ENCODE measurements around the gene AHCYL1.

AHCYL1 gene

DNA sequence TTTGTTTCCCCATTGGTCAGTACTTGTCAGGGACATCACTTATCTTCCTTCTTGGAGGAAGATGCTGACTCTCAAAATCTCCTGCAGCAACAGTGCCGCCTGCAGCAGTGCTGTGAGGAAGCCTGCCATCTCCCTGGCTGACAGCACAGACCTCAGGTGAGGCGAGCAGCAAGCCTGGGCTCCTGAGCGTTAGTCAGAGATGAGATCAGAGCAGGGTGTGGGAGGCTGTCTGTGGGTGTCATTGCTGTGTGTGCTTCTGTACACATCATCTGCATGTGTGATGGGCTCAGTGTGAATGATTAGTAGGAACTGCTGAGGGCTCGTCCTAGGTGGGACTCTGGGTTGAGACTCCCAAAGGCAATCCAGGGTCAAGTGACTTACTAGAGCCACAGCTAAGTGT is 56.0 kb downstream of the AHCYL1 start:
- peak; percentile 32 for DNase-seq

GRCh38 chr1:110043016-110043415 is 58.5 kb downstream of the AHCYL1 start:
- DNase-seq, result no peak

DNA sequence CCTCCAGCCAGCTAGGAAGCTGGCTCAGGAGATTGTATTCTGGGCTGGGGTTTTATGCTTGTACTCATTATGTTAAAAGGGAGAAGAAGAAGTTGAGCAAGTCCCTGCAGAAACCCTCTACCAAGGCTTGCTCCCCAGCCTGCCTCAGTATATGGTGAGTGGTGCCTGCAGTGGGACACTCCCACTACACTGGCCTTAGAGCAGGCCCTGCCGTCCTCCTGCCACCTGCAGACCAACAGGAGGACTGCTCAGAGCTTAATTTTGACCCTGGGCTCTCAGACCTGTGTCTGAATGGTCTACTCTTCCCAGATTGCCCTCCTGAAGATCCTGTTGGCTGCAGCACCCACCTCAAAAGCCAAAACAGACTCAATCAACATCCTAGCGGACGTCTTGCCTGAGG is 62.9 kb downstream of the AHCYL1 start:
- DNase-seq, result no peak

DNA sequence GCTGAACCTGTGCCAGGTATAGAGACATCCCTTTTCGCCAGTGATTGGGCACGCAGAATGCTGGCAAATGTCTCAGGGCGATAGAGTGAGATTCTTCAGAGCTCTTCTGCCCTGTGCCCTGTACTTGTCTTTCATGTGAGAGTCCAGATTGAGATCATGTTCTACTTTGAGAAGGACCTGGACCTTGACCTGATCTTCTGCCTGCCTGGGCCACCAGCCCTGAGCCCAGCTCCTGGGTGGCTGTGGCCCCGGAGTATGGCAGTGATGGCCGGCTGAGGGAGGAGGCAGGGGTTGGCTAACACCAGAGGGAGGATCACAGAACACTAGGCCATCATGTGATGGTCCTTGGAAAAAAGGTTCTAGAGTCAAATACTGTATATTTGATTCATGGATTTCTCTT is 63.7 kb downstream of the AHCYL1 start:
- DNase-seq, result no peak

DNA sequence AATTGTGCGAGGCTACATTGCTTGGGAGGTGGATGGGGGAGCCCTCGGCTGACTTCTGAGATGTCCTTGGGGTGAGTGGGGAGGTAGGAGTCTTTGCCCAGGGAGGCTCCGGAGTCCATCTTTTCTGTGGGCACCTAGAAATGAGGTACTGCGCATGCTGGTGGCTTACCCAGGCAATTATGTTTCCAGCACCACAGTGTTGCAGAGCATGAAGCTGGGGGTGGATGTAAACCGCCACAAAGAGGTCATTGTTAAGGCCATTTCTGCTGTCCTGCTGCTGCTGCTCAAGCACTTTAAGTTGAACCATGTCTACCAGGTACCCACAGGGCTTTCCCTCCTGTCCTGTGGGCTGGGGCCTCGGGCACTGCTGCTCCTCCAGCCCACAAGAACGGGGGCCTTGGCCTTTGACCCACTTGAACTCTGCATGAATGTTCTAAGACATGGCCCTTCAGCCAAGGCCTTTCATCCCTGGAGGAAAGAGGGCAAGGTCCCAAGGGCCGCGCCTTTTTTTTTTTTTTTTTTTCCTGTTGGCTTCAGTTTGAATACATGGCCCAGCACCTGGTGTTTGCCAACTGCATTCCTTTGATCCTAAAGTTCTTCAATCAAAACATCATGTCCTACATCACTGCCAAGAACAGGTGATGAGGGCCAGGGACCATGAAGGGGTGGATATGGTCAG is 64.5 kb downstream of the AHCYL1 start:
- no peak for DNase-seq

GRCh38 chr1:110049801-110050601 is 65.4 kb downstream of the AHCYL1 start:
- DNase-seq, result no peak

GRCh38 chr1:110050602-110051261 is 66.2 kb downstream of the AHCYL1 start:
- no peak for DNase-seq

DNA sequence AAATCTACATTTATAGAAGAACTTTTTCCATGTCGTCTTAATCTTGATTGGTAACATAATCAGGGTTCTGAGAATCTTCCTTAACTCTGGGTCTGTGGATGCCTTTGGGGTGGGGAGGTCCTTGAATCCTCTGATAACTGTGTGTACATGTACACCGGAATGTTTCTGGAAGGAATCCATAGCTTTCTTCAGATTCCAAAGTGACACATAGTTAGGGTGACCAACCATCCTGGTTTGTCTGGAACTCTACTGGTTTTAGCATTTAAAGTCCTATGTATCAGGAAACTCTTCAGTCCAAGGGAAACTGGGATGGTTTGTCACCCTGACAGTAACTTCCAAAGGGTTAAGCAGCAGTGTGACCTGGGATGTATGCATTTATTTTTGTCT is 66.7 kb downstream of the AHCYL1 start:
- DNase-seq, result no peak

DNA sequence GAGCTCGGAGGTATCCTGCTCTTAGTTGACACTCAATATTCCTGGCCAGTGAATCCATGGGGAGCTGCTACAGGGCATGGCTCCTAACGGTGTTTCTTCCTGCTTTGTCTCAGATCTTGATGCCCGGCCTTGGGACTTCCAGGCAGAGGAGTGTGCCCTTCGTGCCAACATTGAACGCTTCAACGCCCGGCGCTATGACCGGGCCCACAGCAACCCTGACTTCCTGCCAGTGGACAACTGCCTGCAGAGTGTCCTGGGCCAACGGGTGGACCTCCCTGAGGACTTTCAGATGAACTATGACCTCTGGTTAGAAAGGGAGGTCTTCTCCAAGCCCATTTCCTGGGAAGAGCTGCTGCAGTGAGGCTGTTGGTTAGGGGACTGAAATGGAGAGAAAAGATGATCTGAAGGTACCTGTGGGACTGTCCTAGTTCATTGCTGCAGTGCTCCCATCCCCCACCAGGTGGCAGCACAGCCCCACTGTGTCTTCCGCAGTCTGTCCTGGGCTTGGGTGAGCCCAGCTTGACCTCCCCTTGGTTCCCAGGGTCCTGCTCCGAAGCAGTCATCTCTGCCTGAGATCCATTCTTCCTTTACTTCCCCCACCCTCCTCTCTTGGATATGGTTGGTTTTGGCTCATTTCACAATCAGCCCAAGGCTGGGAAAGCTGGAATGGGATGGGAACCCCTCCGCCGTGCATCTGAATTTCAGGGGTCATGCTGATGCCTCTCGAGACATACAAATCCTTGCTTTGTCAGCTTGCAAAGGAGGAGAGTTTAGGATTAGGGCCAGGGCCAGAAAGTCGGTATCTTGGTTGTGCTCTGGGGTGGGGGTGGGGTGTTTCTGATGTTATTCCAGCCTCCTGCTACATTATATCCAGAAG is 69.2 kb downstream of the AHCYL1 start:
- DNase-seq, result peak; percentile 71

- DNase-seq, result no peak
These were observed 71.1 kb downstream of the AHCYL1 start for GRCh38 chr1:110055493-110056284.

GRCh38 chr1:110056285-110056683 is 71.7 kb downstream of the AHCYL1 start:
- no peak for DNase-seq

GRCh38 chr1:110056776-110057175 is 72.2 kb downstream of the AHCYL1 start:
- no peak for DNase-seq

DNA sequence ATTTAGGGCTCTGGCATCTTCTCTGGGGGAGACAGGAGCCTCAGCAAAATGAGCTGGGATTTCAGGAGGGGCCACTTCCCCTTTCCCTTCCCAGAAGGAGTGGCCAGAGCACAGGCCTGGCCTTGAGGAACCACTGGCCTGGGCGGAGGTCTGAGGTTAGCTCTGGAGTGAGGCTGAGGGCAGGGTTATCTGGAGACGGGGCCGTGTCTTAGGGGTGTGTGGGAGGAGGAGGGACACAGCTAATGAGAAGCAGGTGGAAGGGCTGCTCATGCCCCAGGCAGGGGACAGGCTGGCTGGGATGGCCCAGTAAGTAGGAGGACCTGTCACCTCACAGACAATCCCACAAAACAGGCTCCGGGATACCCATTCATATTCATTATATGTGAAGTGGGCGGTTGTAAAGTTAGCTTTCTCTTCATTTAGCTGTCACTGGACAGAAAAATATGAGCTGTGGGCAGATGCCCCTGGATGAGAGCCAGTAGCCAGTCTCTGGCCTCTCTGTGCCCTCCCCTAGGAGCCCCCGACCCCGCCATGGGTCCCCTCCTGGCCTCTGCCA is 73.5 kb downstream of the AHCYL1 start:
- no peak for DNase-seq

DNA sequence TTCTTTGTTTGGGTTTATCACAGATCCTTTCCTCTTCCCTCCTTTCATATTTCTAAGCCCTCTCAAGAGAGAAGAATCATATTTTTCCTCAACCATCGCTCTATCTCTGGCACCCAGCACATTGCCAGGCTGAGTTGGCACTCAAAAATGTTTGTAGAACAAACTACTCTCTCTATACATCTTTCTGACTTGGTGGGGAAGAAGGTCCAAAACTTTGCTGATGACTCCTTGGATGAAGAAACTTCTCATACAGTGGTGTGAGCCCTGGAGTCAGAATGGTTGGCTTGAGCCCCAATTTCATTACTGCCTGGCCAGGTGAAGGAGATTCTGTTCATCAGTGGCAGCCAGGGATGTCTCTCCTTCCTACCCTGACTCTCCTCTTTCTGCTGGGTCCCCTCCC is 74.0 kb downstream of the AHCYL1 start:
- no peak for DNase-seq

DNA sequence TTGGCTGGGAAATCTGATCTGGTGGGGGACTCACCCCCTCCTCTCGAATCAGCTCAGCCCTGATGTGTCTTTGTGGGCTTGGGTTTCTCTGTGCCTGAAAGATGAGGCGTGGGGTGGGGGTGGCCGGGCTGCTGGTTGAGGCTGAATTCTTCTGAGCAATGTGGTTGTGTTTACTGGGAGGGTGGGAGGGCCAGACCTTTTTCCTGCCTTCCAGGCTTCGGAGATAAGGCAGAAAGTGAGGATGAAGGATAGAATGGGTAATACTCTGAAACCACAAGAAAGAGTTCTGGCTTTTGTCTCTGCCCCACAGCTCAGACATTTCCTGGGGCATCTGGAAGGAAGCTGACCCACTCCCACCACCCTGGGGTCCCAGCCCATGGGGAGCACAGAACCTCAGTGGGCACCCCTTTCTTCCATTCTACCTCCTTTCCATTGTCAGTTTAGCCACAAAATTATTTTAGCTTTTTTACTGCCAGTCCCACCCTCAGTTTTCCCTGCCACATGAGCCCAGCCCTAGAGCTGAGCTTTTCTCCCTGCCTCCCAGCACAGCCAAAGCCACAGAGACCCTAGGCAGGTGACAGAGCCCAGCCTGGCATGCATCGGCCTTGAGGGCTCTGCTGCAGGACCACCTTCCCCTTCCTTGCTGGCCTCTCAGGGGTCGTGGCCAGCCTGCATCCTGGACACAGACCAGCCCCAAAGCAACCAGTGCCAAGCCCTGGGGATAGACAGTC is 74.7 kb downstream of the AHCYL1 start:
- DNase-seq, result no peak

DNA sequence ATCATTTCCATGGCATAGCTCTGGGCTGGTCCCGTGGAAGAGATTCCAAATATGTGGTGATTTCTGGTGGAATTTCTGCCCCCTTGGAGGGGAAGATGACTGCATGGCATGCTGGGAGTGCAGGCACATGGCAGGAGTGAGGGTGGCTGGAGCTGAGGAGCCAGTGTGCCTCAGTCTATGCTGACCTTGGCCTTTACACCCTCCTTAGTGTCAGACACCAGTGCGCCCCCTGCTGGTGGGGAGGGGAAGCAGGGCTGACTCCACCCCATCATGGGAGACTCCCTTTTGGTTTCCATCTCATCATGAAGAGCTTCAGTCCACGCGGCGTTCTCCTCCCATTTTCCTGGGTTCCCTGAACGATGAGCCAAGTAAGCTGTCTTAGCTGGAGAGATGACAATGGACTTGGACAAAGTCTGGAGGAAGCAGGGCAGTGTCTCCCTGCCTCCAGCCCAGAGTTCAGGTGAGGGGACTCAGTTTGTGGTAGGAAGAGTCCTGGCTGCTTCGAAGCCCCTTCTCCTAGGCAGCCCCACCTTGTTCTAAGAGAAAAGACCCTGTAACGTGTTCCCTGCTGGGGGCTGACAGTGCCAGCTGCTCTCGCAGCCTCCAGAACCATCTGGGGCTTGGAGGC is 75.6 kb downstream of the AHCYL1 start:
- DNase-seq, result peak; percentile 75

- DNase-seq, result no peak
These were observed 76.1 kb downstream of the AHCYL1 start for GRCh38 chr1:110060662-110061060.

- DNase-seq, result no peak
These were observed 76.8 kb downstream of the AHCYL1 start for GRCh38 chr1:110061341-110061740.

DNA sequence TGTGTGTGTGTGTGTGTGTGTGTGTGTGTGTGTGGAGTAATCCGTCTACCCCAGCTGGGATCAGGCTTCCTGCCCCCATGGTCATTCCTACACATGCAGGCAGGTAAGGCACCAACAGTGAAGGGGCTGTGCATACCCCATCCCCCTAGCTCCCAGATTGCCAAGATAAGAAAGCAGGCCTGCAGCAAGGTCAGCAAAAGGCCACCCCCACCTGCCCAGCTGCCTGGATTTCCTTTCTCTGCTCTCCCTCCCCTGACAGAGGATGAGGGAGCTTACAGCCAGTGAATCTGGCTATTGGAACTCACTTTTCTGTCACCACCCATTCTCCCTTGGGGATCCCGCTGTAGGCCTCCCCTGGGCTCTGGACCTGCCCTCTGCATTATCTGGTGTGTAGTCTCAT is 78.0 kb downstream of the AHCYL1 start:
- no peak for DNase-seq

DNA sequence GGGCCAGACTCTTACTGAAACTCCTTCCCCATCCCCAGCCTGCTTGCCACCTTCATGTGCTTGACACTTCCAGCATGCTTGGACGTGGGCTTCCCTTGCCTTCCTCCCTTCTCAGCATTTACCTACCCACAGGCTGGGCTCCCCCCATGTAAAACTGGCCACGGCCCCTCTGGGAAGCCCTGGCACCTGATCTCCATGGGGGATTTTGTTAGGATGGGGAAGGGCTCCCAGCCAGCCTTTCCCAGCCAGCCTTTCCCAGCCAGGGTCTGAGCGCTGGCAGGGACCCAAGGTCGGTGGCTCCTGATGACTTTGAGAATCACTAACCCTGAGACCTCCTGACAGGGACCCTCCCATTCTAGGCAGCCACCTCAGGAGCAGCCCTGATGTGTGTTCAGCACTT is 79.2 kb downstream of the AHCYL1 start:
- no peak for DNase-seq

Measured in activated CD8-positive, alpha-beta memory T cell treated with anti-CD3 and anti-CD28 coated beads, Interleukin-2, amount 50 U/mL, for 4 hours (primary cell).